Measurements from ENCODE around the gene MYLK4. TPM values are rescaled to one million over a fixed set of nuclear protein-coding genes. Genes with fewer than 3 reads are reported as not detected.

The MYLK4 gene
- total RNA-seq, 2 donors from 2014 or later: 0.68 to 2.0 TPM

- TF ChIP-seq, protein P1, sequence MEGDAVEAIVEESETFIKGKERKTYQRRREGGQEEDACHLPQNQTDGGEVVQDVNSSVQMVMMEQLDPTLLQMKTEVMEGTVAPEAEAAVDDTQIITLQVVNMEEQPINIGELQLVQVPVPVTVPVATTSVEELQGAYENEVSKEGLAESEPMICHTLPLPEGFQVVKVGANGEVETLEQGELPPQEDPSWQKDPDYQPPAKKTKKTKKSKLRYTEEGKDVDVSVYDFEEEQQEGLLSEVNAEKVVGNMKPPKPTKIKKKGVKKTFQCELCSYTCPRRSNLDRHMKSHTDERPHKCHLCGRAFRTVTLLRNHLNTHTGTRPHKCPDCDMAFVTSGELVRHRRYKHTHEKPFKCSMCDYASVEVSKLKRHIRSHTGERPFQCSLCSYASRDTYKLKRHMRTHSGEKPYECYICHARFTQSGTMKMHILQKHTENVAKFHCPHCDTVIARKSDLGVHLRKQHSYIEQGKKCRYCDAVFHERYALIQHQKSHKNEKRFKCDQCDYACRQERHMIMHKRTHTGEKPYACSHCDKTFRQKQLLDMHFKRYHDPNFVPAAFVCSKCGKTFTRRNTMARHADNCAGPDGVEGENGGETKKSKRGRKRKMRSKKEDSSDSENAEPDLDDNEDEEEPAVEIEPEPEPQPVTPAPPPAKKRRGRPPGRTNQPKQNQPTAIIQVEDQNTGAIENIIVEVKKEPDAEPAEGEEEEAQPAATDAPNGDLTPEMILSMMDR (IDR thresholded peaks at IDR 0.05): no peak
- Histone ChIP-seq H3K9me3 (no peaks in the 10 kb centered on the region), H3K27me3 (replicated peaks; ENCODE audit: insufficient read depth) (no peaks in the 10 kb centered on the region), H3K4me3 (no peak overlapping the region), H3K36me3 (no peaks in the 10 kb centered on the region), H3K4me1 (ENCODE audit: control insufficient read depth in 1 of 2, low read depth in 2 of 2) (peaks cover 9 to 27% of the 10 kb centered on the region in 2 donors), H3K27ac (no peak overlapping the region)
- no peak for DNase-seq (ENCODE audit: low spot score)
- ATAC-seq (ENCODE audit: insufficient number of reproducible peaks, low FRiP score, low read depth): no peak
These were observed 2.4 kb upstream of the MYLK4 start for GRCh38 chr6:2753110-2753489.

DNA sequence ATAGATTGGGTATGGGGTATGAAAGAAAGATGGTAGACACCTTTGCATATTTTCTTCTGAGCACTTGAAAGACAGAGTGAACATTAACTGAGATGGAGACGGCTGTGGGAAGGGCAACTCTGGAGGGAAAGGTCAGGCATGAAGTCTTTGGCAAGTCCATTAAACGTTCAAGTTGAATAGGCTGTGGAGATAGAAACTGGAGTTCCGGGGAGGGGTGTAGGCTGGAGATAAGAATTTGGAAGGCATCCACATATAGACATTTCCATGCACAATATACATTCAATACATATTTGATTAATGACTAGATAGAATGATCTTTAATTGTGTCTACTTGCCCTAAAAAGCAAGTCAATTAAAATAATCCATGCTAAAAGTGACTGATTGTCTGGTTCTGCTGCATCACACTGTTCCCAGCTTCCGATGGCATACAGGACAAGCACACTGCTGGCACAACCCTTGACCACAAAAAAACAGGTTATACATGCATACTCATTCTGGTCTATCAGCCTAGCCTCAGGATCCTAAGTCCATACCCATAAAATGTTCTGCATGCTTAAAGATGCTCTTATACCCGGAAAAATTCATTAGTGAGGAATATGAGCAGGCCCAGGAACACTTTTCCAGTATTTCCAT lies 1.9 kb upstream of the MYLK4 start:
- H3K9me3 ChIP-seq: no peaks in the 10 kb centered on the region
- TF ChIP-seq, protein P1 (IDR thresholded peaks at IDR 0.05): no peak
- H3K36me3 ChIP-seq: no peaks in the 10 kb centered on the region
- H3K27ac ChIP-seq: no peak overlapping the region
- H3K27me3 ChIP-seq (replicated peaks; ENCODE audit: insufficient read depth): no peaks in the 10 kb centered on the region
- no peak overlapping the region for H3K4me3 ChIP-seq
- ATAC-seq (ENCODE audit: insufficient number of reproducible peaks, low FRiP score, low read depth) (no peak), DNase-seq (ENCODE audit: low spot score) (no peak)
- peaks cover 6 to 28% of the 10 kb centered on the region in 2 donors for H3K4me1 ChIP-seq (ENCODE audit: control insufficient read depth in 1 of 2, low read depth in 2 of 2)

DNA sequence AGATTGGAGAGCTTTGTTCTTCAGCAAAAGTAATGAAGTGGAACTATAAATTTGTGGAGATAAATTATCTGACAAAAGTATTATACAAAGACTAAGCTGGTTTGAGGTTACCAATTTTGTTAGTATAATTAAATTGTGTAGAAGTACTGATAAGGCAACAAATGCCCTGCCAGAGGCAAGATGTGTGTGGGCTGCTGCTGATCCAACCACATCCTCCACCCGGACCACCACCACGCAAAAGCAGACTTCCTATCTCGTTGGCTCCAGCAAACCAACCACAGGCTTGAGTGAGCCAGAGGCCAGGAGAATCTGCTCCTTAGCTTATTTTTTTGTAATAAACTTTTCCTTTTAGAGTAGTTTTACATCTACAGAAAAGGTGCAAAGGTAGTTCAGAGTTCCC lies 1.1 kb upstream of the MYLK4 start:
- ATAC-seq (ENCODE audit: insufficient number of reproducible peaks, low FRiP score, low read depth) (no peak), DNase-seq (ENCODE audit: low spot score) (no peak)
- Histone ChIP-seq H3K4me1 (ENCODE audit: control insufficient read depth in 1 of 2, low read depth in 2 of 2) (peaks cover 3 to 23% of the 10 kb centered on the region in 2 donors), H3K36me3 (no peaks in the 10 kb centered on the region), H3K27ac (no peak overlapping the region), H3K4me3 (no peak overlapping the region), H3K27me3 (replicated peaks; ENCODE audit: insufficient read depth) (no peaks in the 10 kb centered on the region), H3K9me3 (no peaks in the 10 kb centered on the region)
- TF ChIP-seq, protein P1 (IDR thresholded peaks at IDR 0.05): no peak

DNA sequence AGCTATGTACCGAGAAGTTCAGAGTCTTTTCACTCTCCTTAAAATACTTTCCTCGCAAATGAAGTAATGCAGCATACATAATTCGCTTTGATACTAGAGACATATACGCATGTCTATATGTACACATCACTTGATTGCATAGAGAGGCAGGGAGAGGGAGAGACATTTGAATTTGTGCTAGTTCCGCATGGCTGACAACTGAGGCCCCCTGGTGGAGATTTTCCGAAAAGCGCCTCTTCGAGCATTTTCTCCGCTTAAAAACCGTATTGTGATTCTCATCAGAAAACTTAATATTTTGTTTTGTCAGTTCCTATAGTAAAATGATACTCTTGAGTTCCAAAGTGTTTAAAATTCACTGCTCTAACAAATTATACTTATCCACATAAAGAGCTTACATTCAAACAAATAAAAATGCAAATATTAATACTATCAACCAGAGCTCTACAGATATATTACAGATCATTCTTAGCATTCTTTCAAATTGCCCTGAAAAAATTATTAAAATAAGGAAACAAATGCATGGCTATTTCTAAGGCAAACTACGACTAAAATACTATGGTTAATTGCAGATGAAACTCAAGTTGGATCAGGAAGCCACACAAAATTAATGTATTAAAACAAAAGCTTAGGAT lies 637 bp downstream of the MYLK4 start:
- no peak for ATAC-seq (ENCODE audit: insufficient number of reproducible peaks, low FRiP score, low read depth)
- DNase-seq (ENCODE audit: low spot score): no peak
- H3K27me3 ChIP-seq (replicated peaks; ENCODE audit: insufficient read depth): no peaks in the 10 kb centered on the region
- no peaks in the 10 kb centered on the region for H3K36me3 ChIP-seq
- no peaks in the 10 kb centered on the region for H3K9me3 ChIP-seq
- peak overlapping the region; percentile 59 for H3K4me3 ChIP-seq
- TF ChIP-seq, protein P1 (IDR thresholded peaks at IDR 0.05): peak; percentile 90
- H3K27ac ChIP-seq: no peak overlapping the region
- H3K4me1 ChIP-seq (ENCODE audit: control insufficient read depth in 1 of 2, low read depth in 2 of 2): peaks cover 0 to 21% of the 10 kb centered on the region in 2 donors

- H3K9me3 ChIP-seq: no peaks in the 10 kb centered on the region
- peak overlapping the region in 1 of 2 donors; percentile 9 for H3K27ac ChIP-seq
- no peaks in the 10 kb centered on the region for H3K27me3 ChIP-seq (replicated peaks; ENCODE audit: insufficient read depth)
- H3K4me1 ChIP-seq (ENCODE audit: control insufficient read depth in 1 of 2, low read depth in 2 of 2): peaks cover 2 to 36% of the 10 kb centered on the region in 2 donors
- TF ChIP-seq, protein P1 (IDR thresholded peaks at IDR 0.05): no peak
- H3K36me3 ChIP-seq: no peaks in the 10 kb centered on the region
- ATAC-seq (ENCODE audit: insufficient number of reproducible peaks, low FRiP score, low read depth) (no peak), DNase-seq (ENCODE audit: low spot score) (no peak)
- H3K4me3 ChIP-seq: no peak overlapping the region
These were observed 2.5 kb downstream of the MYLK4 start for GRCh38 chr6:2748183-2748582.
